Middle frontal gyrus (tissue), 1 donor: Measurements from ENCODE around the gene EPHA5.

Experiments
- DNase-seq: peaks from one replicate; pipeline ENCODE4 v3.0.0-alpha.2; 2015; ENCODE audit warnings: low spot score; ENCODE audit errors: extremely low spot score

Gene EPHA5

GRCh38 chr4:65498606-65499005 lies 171.7 kb downstream of the EPHA5 start:
- DNase-seq, result no peak

GRCh38 chr4:65495439-65495838 lies 174.8 kb downstream of the EPHA5 start:
- DNase-seq, result no peak

- no peak for DNase-seq
Measured at GRCh38 chr4:65482410-65482809, 187.9 kb downstream of the EPHA5 start.

GRCh38 chr4:65472531-65472930 lies 197.8 kb downstream of the EPHA5 start:
- DNase-seq, result no peak

GRCh38 chr4:65467068-65467680 lies 203.1 kb downstream of the EPHA5 start:
- DNase-seq, result no peak

GRCh38 chr4:65461781-65462180 lies 208.5 kb downstream of the EPHA5 start:
- no peak for DNase-seq

- DNase-seq, result no peak
Measured at GRCh38 chr4:65457011-65457410, 213.3 kb downstream of the EPHA5 start.

GRCh38 chr4:65456579-65456978 lies 213.7 kb downstream of the EPHA5 start:
- DNase-seq, result no peak

- DNase-seq, result no peak
Measured at GRCh38 chr4:65453398-65453797, 216.9 kb downstream of the EPHA5 start.

- DNase-seq, result no peak
Measured at GRCh38 chr4:65450899-65451298, 219.4 kb downstream of the EPHA5 start.

- no peak for DNase-seq
Measured at GRCh38 chr4:65437102-65437501, 233.2 kb downstream of the EPHA5 start.

GRCh38 chr4:65422109-65422508 lies 248.2 kb downstream of the EPHA5 start:
- DNase-seq, result no peak

GRCh38 chr4:65420036-65420435 lies 250.3 kb downstream of the EPHA5 start:
- DNase-seq, result no peak

GRCh38 chr4:65416891-65417290 lies 253.4 kb downstream of the EPHA5 start:
- DNase-seq, result no peak

- no peak for DNase-seq
Measured at GRCh38 chr4:65407483-65407882, 262.8 kb downstream of the EPHA5 start.

GRCh38 chr4:65401083-65401482 lies 269.2 kb downstream of the EPHA5 start:
- no peak for DNase-seq

GRCh38 chr4:65399084-65399483 lies 271.2 kb downstream of the EPHA5 start:
- no peak for DNase-seq

- DNase-seq, result no peak
Measured at GRCh38 chr4:65393078-65393477, 277.2 kb downstream of the EPHA5 start.

- no peak for DNase-seq
Measured at GRCh38 chr4:65392488-65392887, 277.8 kb downstream of the EPHA5 start.

GRCh38 chr4:65391814-65392213 lies 278.5 kb downstream of the EPHA5 start:
- no peak for DNase-seq

- no peak for DNase-seq
Measured at GRCh38 chr4:65391382-65391781, 278.9 kb downstream of the EPHA5 start.

- no peak for DNase-seq
Measured at GRCh38 chr4:65386927-65387326, 283.4 kb downstream of the EPHA5 start.

GRCh38 chr4:65383589-65384305 lies 286.5 kb downstream of the EPHA5 start:
- DNase-seq, result no peak
